Measurements from ENCODE around the gene RAB11A. TPM values are rescaled to one million over a fixed set of nuclear protein-coding genes. Genes with fewer than 3 reads are reported as not detected.

RAB11A gene

GRCh38 chr15:65939901-65940617 lies 70.8 kb downstream of the RAB11A start:
- no peaks in the 10 kb centered on the region for H3K9me3 ChIP-seq (ENCODE audit: control insufficient read depth, low read length)
- no peak overlapping the region for H3K14ac ChIP-seq (ENCODE audit: low read length in 2 of 2)
- no peak overlapping the region for H3K18ac ChIP-seq (ENCODE audit: low read depth in 1 of 2, low read length in 2 of 2)
- no peak overlapping the region for H3K23ac ChIP-seq (ENCODE audit: low read length in 2 of 2)
- H2AK5ac ChIP-seq (ENCODE audit: low read length, severe bottlenecking) = no peak overlapping the region
- no peak overlapping the region for H2BK15ac ChIP-seq (ENCODE audit: low read depth, poor library complexity, severe bottlenecking)
- no peaks in the 10 kb centered on the region for H3K36me3 ChIP-seq (ENCODE audit: control insufficient read depth in 1 of 2, insufficient read depth in 2 of 2, low read depth in 1 of 2, low read length in 2 of 2)
- H3K27ac ChIP-seq (ENCODE audit: low read length, poor library complexity, severe bottlenecking) = no peak overlapping the region
- peaks cover 2% of the 10 kb centered on the region for H3K4me1 ChIP-seq (ENCODE audit: control insufficient read depth, insufficient read depth, low read depth, low read length)
- no peak overlapping the region for H2BK12ac ChIP-seq (ENCODE audit: low read length in 2 of 2)
- DNase-seq = peak; percentile 87
- no peak overlapping the region for H2BK5ac ChIP-seq (ENCODE audit: low read depth, low read length, poor library complexity, severe bottlenecking)
- no peak overlapping the region for H2BK120ac ChIP-seq (ENCODE audit: low read depth, low read length)
- peaks cover 8 to 23% of the 10 kb centered on the region in 2 experiments for H3K27me3 ChIP-seq (ENCODE audit: control insufficient read depth in 1 of 2, insufficient read depth in 1 of 2, low read length in 2 of 2)
- H2AFZ ChIP-seq (ENCODE audit: low read depth, low read length) = no peak overlapping the region
- H3K4me3 ChIP-seq (ENCODE audit: insufficient read depth in 1 of 2, low read depth in 1 of 2, low read length in 2 of 2) = no peak overlapping the region
- no peak overlapping the region for H4K8ac ChIP-seq (ENCODE audit: low read length)
- H3K9ac ChIP-seq (ENCODE audit: low read length) = no peak overlapping the region
- no peak overlapping the region for H3K4ac ChIP-seq (ENCODE audit: low read depth in 1 of 2, low read length in 2 of 2)
- no peaks in the 10 kb centered on the region for H3K79me1 ChIP-seq (replicated peaks; ENCODE audit: low read length, poor library complexity, severe bottlenecking)
- no peak overlapping the region for H3K4me2 ChIP-seq (ENCODE audit: low read length, poor library complexity, severe bottlenecking)
- 66% methylated on average over 10 of the region's 10 CpGs for WGBS
- H4K91ac ChIP-seq (ENCODE audit: low read length) = no peak overlapping the region

- H3K14ac ChIP-seq (ENCODE audit: low read length in 2 of 2) = no peak overlapping the region
- no peak overlapping the region for H2BK15ac ChIP-seq (ENCODE audit: low read depth, poor library complexity, severe bottlenecking)
- no peak overlapping the region for H2BK5ac ChIP-seq (ENCODE audit: low read depth, low read length, poor library complexity, severe bottlenecking)
- no peak overlapping the region for H2BK12ac ChIP-seq (ENCODE audit: low read length in 2 of 2)
- H3K4me3 ChIP-seq (ENCODE audit: insufficient read depth in 1 of 2, low read depth in 1 of 2, low read length in 2 of 2) = no peak overlapping the region
- no peak overlapping the region for H3K4me2 ChIP-seq (ENCODE audit: low read length, poor library complexity, severe bottlenecking)
- H3K79me1 ChIP-seq (replicated peaks; ENCODE audit: low read length, poor library complexity, severe bottlenecking) = no peaks in the 10 kb centered on the region
- H3K23ac ChIP-seq (ENCODE audit: low read length in 2 of 2) = no peak overlapping the region
- H2AK5ac ChIP-seq (ENCODE audit: low read length, severe bottlenecking) = no peak overlapping the region
- peaks cover 8 to 24% of the 10 kb centered on the region in 2 experiments for H3K27me3 ChIP-seq (ENCODE audit: control insufficient read depth in 1 of 2, insufficient read depth in 1 of 2, low read length in 2 of 2)
- H3K4me1 ChIP-seq (ENCODE audit: control insufficient read depth, insufficient read depth, low read depth, low read length) = peaks cover 2% of the 10 kb centered on the region
- H3K27ac ChIP-seq (ENCODE audit: low read length, poor library complexity, severe bottlenecking) = no peak overlapping the region
- H4K91ac ChIP-seq (ENCODE audit: low read length) = no peak overlapping the region
- H3K18ac ChIP-seq (ENCODE audit: low read depth in 1 of 2, low read length in 2 of 2) = no peak overlapping the region
- H3K9me3 ChIP-seq (ENCODE audit: control insufficient read depth, low read length) = no peaks in the 10 kb centered on the region
- peak; percentile 5 for DNase-seq
- H3K9ac ChIP-seq (ENCODE audit: low read length) = no peak overlapping the region
- H2BK120ac ChIP-seq (ENCODE audit: low read depth, low read length) = no peak overlapping the region
- H4K8ac ChIP-seq (ENCODE audit: low read length) = no peak overlapping the region
- no peaks in the 10 kb centered on the region for H3K36me3 ChIP-seq (ENCODE audit: control insufficient read depth in 1 of 2, insufficient read depth in 2 of 2, low read depth in 1 of 2, low read length in 2 of 2)
- H3K4ac ChIP-seq (ENCODE audit: low read depth in 1 of 2, low read length in 2 of 2) = no peak overlapping the region
- H2AFZ ChIP-seq (ENCODE audit: low read depth, low read length) = no peak overlapping the region
Measured at GRCh38 chr15:65940618-65940909, 71.3 kb downstream of the RAB11A start.

Small RNA genes within 50 kb of the gene (small RNA-seq; reads per million reads assigned to genes)
- gene RF00026 (ENCODE audit: low read depth) = not detected

Data from mesenchymal stem cell (in vitro differentiated cells and primary cell).